Endothelial cell of umbilical vein (primary cell): Measurements from ENCODE around the gene MBD1. TPM values are rescaled to one million over a fixed set of nuclear protein-coding genes. Genes with fewer than 3 reads are reported as not detected.
A peak's percentile ranks its signal among the peaks of the same experiment; 100 is the strongest.

Source experiments
- Bru-seq: library from RNA; stranded (reverse); fragments of 400-500 nt; gene quantifications from one replicate; lab custom pipeline; 2021; lab: Mats Ljungman, UMichigan
- BruChase-seq, 2 experiments: library from RNA; stranded (reverse); fragments of 400-500 nt; gene quantifications; one replicate each; lab custom pipeline; 2021; lab: Mats Ljungman, UMichigan
- BruUV-seq: library from RNA; stranded (reverse); fragments of 400-500 nt; replicated peaks from 2 replicates; lab custom pipeline; 2021; lab: Mats Ljungman, UMichigan
- CTCF ChIA-PET: fragments of 300-600, 350-600 bp; sonication (Branson Sonifier 250); formaldehyde crosslinking; loops from one replicate; lab custom pipeline; 2021; ENCODE audit warnings: antibody characterized with exemption, inconsistent platforms; lab: Charles Lee
- POLR2A ChIA-PET: fragments of 300-600, 350-600 bp; sonication (Branson Sonifier 250); formaldehyde crosslinking; loops from one replicate; lab custom pipeline; 2021; ENCODE audit warnings: antibody characterized with exemption, inconsistent platforms; lab: Charles Lee
- DNase-seq: peaks from one replicate; pipeline ENCODE4 v3.0.0-alpha.2; 2011; ENCODE audit warnings: low read depth, low spot score
- FAIRE-seq: peaks from 2 replicates; lab custom pipeline; 2011; peaks lifted over from hg19 to GRCh38; lab: Jason Lieb, UNC
- H2AFZ ChIP-seq: 2 replicates; pipeline ENCODE4 v1.6.0; 2012; ENCODE audit warnings: low read depth, low read length, control low read depth, inconsistent platforms
- H3K27ac ChIP-seq: 2 replicates; pipeline ENCODE4 v1.5.1; 2011; ENCODE audit warnings: low read depth, mild to moderate bottlenecking, control low read depth, low read length, moderate library complexity; ENCODE audit not compliant: insufficient read depth
- H3K27me3 ChIP-seq, 2 experiments: 2 replicates each; pipeline versions ENCODE4 v1.6.0 to v1.6.1; 2011; ENCODE audit warnings: low read length in 2 of 2, mixed read lengths in 1 of 2; ENCODE audit not compliant: control insufficient read depth in 2 of 2, insufficient read depth in 2 of 2
- H3K36me3 ChIP-seq, 2 experiments: 2 replicates in 1 of 2; 3 replicates in 1 of 2; pipeline ENCODE4 v1.5.1; 2011; ENCODE audit warnings: low read length in 2 of 2, mild to moderate bottlenecking in 1 of 2, moderate library complexity in 1 of 2; ENCODE audit not compliant: control insufficient read depth in 2 of 2, insufficient read depth in 2 of 2; ENCODE audit errors: extremely low read depth in 1 of 2
- H3K4me1 ChIP-seq: 3 replicates; pipeline ENCODE4 v1.5.1; 2011; ENCODE audit warnings: mild to moderate bottlenecking, low read length; ENCODE audit not compliant: control insufficient read depth, insufficient read depth; ENCODE audit errors: extremely low read depth
- H3K4me2 ChIP-seq: 2 replicates; pipeline ENCODE4 v1.6.1; 2011; ENCODE audit warnings: low read length, control low read depth, mixed read lengths; ENCODE audit not compliant: insufficient read depth
- H3K4me3 ChIP-seq, 3 experiments: fragments of 200-600 bp in 1 of 3; sonication (generic), shearing (Covaris generic) in 1 of 3; replicated peaks in 1 of 3; 2 replicates each; pipeline ENCODE4 v1.5.1; 2011 to 2016; ENCODE audit warnings: control low read depth in 3 of 3, low read length in 3 of 3, mild to moderate bottlenecking in 2 of 3, inconsistent platforms in 1 of 3, low read depth in 1 of 3, moderate library complexity in 1 of 3; ENCODE audit not compliant: insufficient read depth in 1 of 3
- H3K79me2 ChIP-seq: 2 replicates; pipeline ENCODE4 v1.6.0; 2012; ENCODE audit warnings: low read length, inconsistent platforms; ENCODE audit not compliant: control insufficient read depth, insufficient read depth
- H3K9ac ChIP-seq: replicated peaks from 2 replicates; pipeline ENCODE3; 2011; ENCODE audit warnings: low read length, control low read depth; ENCODE audit not compliant: insufficient read depth; ENCODE audit errors: extremely low read depth
- H3K9me1 ChIP-seq: replicated peaks from 3 replicates; pipeline ENCODE4 v1.6.0; 2011; ENCODE audit warnings: mild to moderate bottlenecking, low read length; ENCODE audit not compliant: control insufficient read depth, insufficient read depth; ENCODE audit errors: extremely low read depth
- H3K9me3 ChIP-seq: replicated peaks from 2 replicates; pipeline ENCODE4 v1.5.1; 2012; ENCODE audit warnings: low read length, inconsistent platforms; ENCODE audit not compliant: control insufficient read depth, insufficient read depth
- H4K20me1 ChIP-seq: replicated peaks from 2 replicates; pipeline ENCODE3; 2011; ENCODE audit warnings: mild to moderate bottlenecking, low read length; ENCODE audit not compliant: control insufficient read depth, insufficient read depth; ENCODE audit errors: extremely low read depth
- EZH2 ChIP-seq: IDR thresholded peaks from 2 replicates; pipeline ENCODE4 v1.6.1; 2012; ENCODE audit warnings: borderline replicate concordance, low read depth, mild to moderate bottlenecking, moderate library complexity, low read length, inconsistent platforms; ENCODE audit not compliant: severe bottlenecking
- FOS ChIP-seq: IDR thresholded peaks from 2 replicates; pipeline ENCODE4 v1.6.1; 2011; ENCODE audit warnings: mild to moderate bottlenecking, low read length, moderate library complexity, borderline replicate concordance; ENCODE audit not compliant: insufficient read depth
- GATA2 ChIP-seq: IDR thresholded peaks from 2 replicates; pipeline ENCODE4 v1.7.0; 2011; ENCODE audit warnings: low read depth, mild to moderate bottlenecking, moderate library complexity, mixed read lengths, low read length; ENCODE audit not compliant: insufficient read length, insufficient read depth
- JUN ChIP-seq: IDR thresholded peaks from 2 replicates; pipeline ENCODE4 v1.6.1; 2011; ENCODE audit warnings: borderline replicate concordance, low read depth; ENCODE audit not compliant: insufficient read length, insufficient read depth
- MYC ChIP-seq: IDR thresholded peaks from one replicate; pipeline ENCODE4 v1.6.1; 2011; ENCODE audit warnings: mild to moderate bottlenecking, low read depth, low read length
- POLR2A ChIP-seq: IDR thresholded peaks from 2 replicates; pipeline ENCODE4 v1.6.1; 2012; ENCODE audit warnings: low read depth, mild to moderate bottlenecking, control low read depth, low read length
- POLR2AphosphoS5 ChIP-seq: IDR thresholded peaks from 2 replicates; pipeline ENCODE4 v1.6.1; 2012; ENCODE audit warnings: low read depth, mild to moderate bottlenecking, control low read depth, low read length, moderate library complexity; ENCODE audit not compliant: insufficient read depth
- dilution Hi-C: fragments of 300-500 bp; cut with MboI; formaldehyde crosslinking; loops from one replicate; pipeline ENCODE4 v1.15.0; 2019; ENCODE audit warnings: low sequenced_read_pairs; ENCODE audit not compliant: extremely low pct_ligation_motif_present
- intact Hi-C: fragments of 100-400 bp; cut with micrococcal nuclease; formaldehyde crosslinking; loops from one replicate; pipeline ENCODE4 v1.10.0; 2022
- long read RNA-seq: library from polyadenylated mRNA; stranded (forward); transcript quantifications from one replicate; pipeline ENCODE4 v2.0.0, GENCODE V29; 2021
- polyA minus RNA-seq, 3 experiments: library from RNA; depleted of rRNA, polyadenylated mRNA; stranded (reverse); fragments of >200 nt; gene quantifications; 1 replicate in 1 of 3; 2 replicates in 2 of 3; pipeline ENCODE4 v1.2.3, GENCODE V29; 2011
- polyA plus RNA-seq, 4 experiments: library from polyadenylated mRNA; depleted of rRNA in 3 of 4; stranded (reverse) in 3 of 4; unstranded in 1 of 4; fragments of >200 nt; gene quantifications; 2 replicates each; pipeline versions ENCODE4 v1.2.1 to v1.2.3, GENCODE V29; 2011 to 2012; ENCODE audit warnings: missing spikeins in 1 of 4
- total RNA-seq: library from RNA; stranded (reverse); gene quantifications from 2 replicates; pipeline ENCODE4 v1.2.3, GENCODE V29; 2021
- TF ChIP-seq, protein P1 (sequence below): IDR thresholded peaks from 2 replicates; pipeline ENCODE4 v1.6.1; 2011; ENCODE audit not compliant: insufficient read depth, insufficient read length
- TF ChIP-seq, protein P2 (sequence below), 2 donors: IDR thresholded peaks; 1 replicate in 1 of 2; 2 replicates in 1 of 2; pipeline ENCODE4 v1.5.1; 2011; ENCODE audit warnings: low read length in 2 of 2, mild to moderate bottlenecking in 2 of 2, moderate library complexity in 2 of 2, control low read depth in 1 of 2, inconsistent platforms in 1 of 2, low read depth in 1 of 2; ENCODE audit not compliant: insufficient read depth in 1 of 2; ENCODE audit errors: extremely low read depth in 1 of 2

Gene MBD1, protein sequence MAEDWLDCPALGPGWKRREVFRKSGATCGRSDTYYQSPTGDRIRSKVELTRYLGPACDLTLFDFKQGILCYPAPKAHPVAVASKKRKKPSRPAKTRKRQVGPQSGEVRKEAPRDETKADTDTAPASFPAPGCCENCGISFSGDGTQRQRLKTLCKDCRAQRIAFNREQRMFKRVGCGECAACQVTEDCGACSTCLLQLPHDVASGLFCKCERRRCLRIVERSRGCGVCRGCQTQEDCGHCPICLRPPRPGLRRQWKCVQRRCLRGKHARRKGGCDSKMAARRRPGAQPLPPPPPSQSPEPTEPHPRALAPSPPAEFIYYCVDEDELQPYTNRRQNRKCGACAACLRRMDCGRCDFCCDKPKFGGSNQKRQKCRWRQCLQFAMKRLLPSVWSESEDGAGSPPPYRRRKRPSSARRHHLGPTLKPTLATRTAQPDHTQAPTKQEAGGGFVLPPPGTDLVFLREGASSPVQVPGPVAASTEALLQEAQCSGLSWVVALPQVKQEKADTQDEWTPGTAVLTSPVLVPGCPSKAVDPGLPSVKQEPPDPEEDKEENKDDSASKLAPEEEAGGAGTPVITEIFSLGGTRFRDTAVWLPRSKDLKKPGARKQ
- total RNA-seq (77.5 and 78.6 TPM in 2 replicates), polyA plus RNA-seq (57.2 and 61.1 TPM in 2 replicates), polyA minus RNA-seq (51.8 and 55.2 TPM in 2 replicates), Bru-seq, nascent RNA (percentile 78 among the genes with signal in this experiment), BruChase-seq, experiment 1, labeled RNA remaining after a 6-hour chase (percentile 88 among the genes with signal in this experiment), BruChase-seq, experiment 2, labeled RNA remaining after a 2-hour chase (percentile 92 among the genes with signal in this experiment)
- 48.9 and 56.1 TPM in 2 replicates for polyA plus RNA-seq (2011; cell fraction: cytosol; rRNA removed)
- polyA plus RNA-seq (2011; cell fraction: nucleus; rRNA removed) = 239 and 274 TPM in 2 replicates
- 35.7 and 41.3 TPM in 2 replicates for polyA plus RNA-seq (2012)
- polyA minus RNA-seq (2011; cell fraction: cytosol; rRNA and poly(A)+ RNA removed) = 30.0 TPM
- polyA minus RNA-seq (2011; cell fraction: nucleus; rRNA and poly(A)+ RNA removed) = 53.7 and 69.7 TPM in 2 replicates
- long read RNA-seq, full-length matches to known transcripts = 13 of 71 reads
- long read RNA-seq, partial matches to known transcripts = 13 of 71 reads
- long read RNA-seq, other reads (novel, unspliced or antisense) = 45 of 71 reads

DNA sequence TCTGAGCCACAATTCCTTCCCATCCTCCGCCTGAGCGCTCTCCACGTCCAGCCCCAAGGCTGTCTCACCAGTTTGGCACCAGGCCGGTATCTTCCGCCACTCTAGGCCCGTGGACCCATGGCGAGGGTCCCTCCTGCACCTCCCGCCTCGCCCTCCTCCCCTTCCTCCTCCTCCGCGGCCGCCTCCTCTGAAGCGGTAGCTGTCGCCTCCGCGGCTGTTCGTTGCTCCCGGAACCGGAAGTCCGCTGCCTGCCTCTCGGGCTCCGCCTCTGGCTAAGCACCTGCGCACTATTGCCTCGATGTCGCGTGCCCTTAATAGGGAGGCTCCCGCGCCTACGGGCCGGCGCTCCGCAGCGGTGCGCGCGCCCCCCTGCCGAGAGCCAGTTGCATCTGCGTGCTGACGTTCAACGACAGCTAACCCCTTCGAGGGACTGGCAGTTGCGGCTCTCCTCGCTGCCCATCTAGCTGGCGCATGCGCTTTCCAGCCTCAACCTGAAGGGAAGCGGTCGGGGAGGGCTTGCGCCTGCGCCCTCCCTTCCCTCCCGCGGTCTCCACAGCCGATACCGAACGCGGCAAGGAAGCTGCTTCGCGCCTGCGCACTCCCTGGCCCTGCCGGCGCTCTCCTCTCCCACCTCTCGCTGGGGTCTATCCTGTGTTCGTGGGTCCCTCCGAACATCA lies at the start of gene MBD1:
Gene MBD1, minus strand, starts transcription at position 229 of the 677 bp plus-strand sequence. CDS start 1,531 bp downstream, outside the sequence.
- Histone ChIP-seq H3K27ac (peak within 1 kb of the TSS; percentile 60), H3K9ac (peak within 1 kb of the TSS; percentile 85), H2AFZ (peak within 1 kb of the TSS; percentile 84), H3K9me3 (no peaks in the 10 kb centered on the region), H3K79me2 (peaks cover 31% of the 10 kb centered on the region), H3K9me1 (no peaks in the 10 kb centered on the region), H4K20me1 (no peaks in the 10 kb centered on the region), H3K27me3 (no peaks in the 10 kb centered on the region), H3K4me2 (peak within 1 kb of the TSS; percentile 55), H3K4me1 (peaks cover 25% of the 10 kb centered on the region), H3K4me3 (peak within 1 kb of the TSS; percentile 79 to 89 (median 84)), H3K36me3 (peaks cover 6 to 32% of the 10 kb centered on the region in 2 experiments)
- dilution Hi-C loops = no loop called here
- DNase-seq (peak; percentile 99), FAIRE-seq (peak; percentile 97)
- intact Hi-C loops = loop anchor here (1.0 to 5.0 kb wide), 4 partner anchors 13 to 916 kb away; partner anchors contain the start of genes MEX3C, RPL17 and SKA1
- TF ChIP-seq JUN (no peak), FOS (no peak), POLR2AphosphoS5 (peak; percentile 56), POLR2A (peak; percentile 89), MYC (no peak), EZH2 (no peak), GATA2 (no peak)
- TF ChIP-seq, protein P1, sequence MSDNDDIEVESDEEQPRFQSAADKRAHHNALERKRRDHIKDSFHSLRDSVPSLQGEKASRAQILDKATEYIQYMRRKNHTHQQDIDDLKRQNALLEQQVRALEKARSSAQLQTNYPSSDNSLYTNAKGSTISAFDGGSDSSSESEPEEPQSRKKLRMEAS = peak; percentile 44
- TF ChIP-seq, protein P2, sequence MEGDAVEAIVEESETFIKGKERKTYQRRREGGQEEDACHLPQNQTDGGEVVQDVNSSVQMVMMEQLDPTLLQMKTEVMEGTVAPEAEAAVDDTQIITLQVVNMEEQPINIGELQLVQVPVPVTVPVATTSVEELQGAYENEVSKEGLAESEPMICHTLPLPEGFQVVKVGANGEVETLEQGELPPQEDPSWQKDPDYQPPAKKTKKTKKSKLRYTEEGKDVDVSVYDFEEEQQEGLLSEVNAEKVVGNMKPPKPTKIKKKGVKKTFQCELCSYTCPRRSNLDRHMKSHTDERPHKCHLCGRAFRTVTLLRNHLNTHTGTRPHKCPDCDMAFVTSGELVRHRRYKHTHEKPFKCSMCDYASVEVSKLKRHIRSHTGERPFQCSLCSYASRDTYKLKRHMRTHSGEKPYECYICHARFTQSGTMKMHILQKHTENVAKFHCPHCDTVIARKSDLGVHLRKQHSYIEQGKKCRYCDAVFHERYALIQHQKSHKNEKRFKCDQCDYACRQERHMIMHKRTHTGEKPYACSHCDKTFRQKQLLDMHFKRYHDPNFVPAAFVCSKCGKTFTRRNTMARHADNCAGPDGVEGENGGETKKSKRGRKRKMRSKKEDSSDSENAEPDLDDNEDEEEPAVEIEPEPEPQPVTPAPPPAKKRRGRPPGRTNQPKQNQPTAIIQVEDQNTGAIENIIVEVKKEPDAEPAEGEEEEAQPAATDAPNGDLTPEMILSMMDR (IDR thresholded peaks at IDR 0.05; ENCODE audit: extremely low read depth in 1 of 2, insufficient read depth in 1 of 2, low read depth in 1 of 2, low read length in 2 of 2) = peak in 1 of 2 donors; percentile 26
- ChIA-PET POLR2A (interaction anchor here (1.1 kb wide), 2 partner anchors 13 to 14 kb away, joined by 4 to 5 read pairs; no protein-coding TSS in a partner anchor), CTCF (interaction anchor here (0.6 to 2.7 kb wide), 7 partner anchors 9 to 770 kb away, joined by 3 to 44 read pairs (median 4); partner anchors contain the start of gene CFAP53)
- no TSS peak for BruUV-seq
